Type B pancreatic cell (in vitro differentiated cells): ENCODE data around the gene PPP1R11. TPM values are rescaled to one million over a fixed set of nuclear protein-coding genes. Genes with fewer than 3 reads are reported as not detected.
A peak's percentile ranks its signal among the peaks of the same experiment; 100 is the strongest.
"Not testable (repeated sequence)": the region's sequence is repeated elsewhere in the genome, so short reads cannot be mapped to it uniquely, and the experiment has no call there.

ENCODE experiments used
- DNase-seq: peaks from one replicate; pipeline ENCODE4 v3.0.0; 2021; ENCODE audit warnings: mixed read lengths; ENCODE audit not compliant: unreplicated experiment; ENCODE audit errors: extremely low spot score
- H3K27ac Mint-ChIP-seq: 2 replicates; pipeline ENCODE4 v1.8.0; 2021; ENCODE audit warnings: mild to moderate bottlenecking, mixed read lengths
- H3K27me3 Mint-ChIP-seq: 2 replicates; pipeline ENCODE4 v1.8.0; 2021; ENCODE audit warnings: mixed read lengths
- H3K36me3 Mint-ChIP-seq: 2 replicates; pipeline ENCODE4 v1.8.0; 2021; ENCODE audit warnings: mixed read lengths
- H3K4me1 Mint-ChIP-seq: one replicate; pipeline ENCODE4 v1.8.0; 2021; ENCODE audit warnings: mixed read lengths; ENCODE audit not compliant: unreplicated experiment
- H3K4me3 Mint-ChIP-seq: 2 replicates; pipeline ENCODE4 v1.8.0; 2021; ENCODE audit warnings: mild to moderate bottlenecking, mixed read lengths
- H3K9me3 Mint-ChIP-seq: 2 replicates; pipeline ENCODE4 v1.8.0; 2021; ENCODE audit warnings: mixed read lengths
- total RNA-seq: library from RNA; stranded (reverse); gene quantifications from 2 replicates; pipeline ENCODE4 v1.2.1, GENCODE V29; 2021; ENCODE audit warnings: low replicate concordance
- TF ChIP-seq, protein P1 (sequence below): fragments of 200-600 bp; sonication (generic); conservative IDR thresholded peaks from 2 replicates; pipeline ENCODE4 v1.5.0; 2021; ENCODE audit warnings: antibody characterized with exemption, mild to moderate bottlenecking

Gene PPP1R11
- total RNA-seq, 1 donor from 2014 or later, result 40.0 TPM

DNA sequence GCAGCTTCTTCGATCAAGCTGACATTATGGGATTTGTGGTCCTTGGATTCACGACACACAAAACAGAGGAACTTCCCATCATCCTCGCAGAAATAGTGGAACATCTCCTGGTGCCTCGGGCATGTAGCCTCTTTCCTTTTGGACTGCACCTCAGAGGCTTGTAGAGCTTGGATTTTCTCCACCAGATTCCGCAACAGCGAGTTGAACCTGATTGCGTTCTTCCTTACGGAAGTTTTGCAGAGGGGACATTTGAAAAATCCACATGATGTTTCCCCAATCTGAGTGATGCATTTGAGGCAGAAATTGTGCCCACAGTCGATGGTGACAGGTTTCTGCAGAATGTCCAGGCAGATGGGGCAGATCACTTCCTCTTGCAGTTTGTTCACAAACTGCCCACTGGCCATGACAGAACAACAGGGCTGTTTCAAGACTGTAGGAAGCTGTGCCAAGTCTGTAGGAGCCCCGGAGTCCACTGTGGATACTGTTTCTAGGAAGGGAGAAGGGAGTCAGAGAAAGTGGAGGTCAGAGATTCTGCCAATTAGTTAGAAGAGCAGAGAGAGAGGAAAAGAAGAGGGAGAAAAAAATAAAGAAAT is 45.5 kb downstream of the PPP1R11 start:
- no peaks in the 10 kb centered on the region for H3K36me3 Mint-ChIP-seq
- no peaks in the 10 kb centered on the region for H3K4me1 Mint-ChIP-seq
- H3K9me3 Mint-ChIP-seq, result no peaks in the 10 kb centered on the region
- H3K4me3 Mint-ChIP-seq, result no peak overlapping the region
- DNase-seq, result no peak
- H3K27ac Mint-ChIP-seq, result no peak overlapping the region
- TF ChIP-seq, protein P1, sequence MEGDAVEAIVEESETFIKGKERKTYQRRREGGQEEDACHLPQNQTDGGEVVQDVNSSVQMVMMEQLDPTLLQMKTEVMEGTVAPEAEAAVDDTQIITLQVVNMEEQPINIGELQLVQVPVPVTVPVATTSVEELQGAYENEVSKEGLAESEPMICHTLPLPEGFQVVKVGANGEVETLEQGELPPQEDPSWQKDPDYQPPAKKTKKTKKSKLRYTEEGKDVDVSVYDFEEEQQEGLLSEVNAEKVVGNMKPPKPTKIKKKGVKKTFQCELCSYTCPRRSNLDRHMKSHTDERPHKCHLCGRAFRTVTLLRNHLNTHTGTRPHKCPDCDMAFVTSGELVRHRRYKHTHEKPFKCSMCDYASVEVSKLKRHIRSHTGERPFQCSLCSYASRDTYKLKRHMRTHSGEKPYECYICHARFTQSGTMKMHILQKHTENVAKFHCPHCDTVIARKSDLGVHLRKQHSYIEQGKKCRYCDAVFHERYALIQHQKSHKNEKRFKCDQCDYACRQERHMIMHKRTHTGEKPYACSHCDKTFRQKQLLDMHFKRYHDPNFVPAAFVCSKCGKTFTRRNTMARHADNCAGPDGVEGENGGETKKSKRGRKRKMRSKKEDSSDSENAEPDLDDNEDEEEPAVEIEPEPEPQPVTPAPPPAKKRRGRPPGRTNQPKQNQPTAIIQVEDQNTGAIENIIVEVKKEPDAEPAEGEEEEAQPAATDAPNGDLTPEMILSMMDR, result no peak
- peaks cover 71% of the 10 kb centered on the region for H3K27me3 Mint-ChIP-seq

DNA sequence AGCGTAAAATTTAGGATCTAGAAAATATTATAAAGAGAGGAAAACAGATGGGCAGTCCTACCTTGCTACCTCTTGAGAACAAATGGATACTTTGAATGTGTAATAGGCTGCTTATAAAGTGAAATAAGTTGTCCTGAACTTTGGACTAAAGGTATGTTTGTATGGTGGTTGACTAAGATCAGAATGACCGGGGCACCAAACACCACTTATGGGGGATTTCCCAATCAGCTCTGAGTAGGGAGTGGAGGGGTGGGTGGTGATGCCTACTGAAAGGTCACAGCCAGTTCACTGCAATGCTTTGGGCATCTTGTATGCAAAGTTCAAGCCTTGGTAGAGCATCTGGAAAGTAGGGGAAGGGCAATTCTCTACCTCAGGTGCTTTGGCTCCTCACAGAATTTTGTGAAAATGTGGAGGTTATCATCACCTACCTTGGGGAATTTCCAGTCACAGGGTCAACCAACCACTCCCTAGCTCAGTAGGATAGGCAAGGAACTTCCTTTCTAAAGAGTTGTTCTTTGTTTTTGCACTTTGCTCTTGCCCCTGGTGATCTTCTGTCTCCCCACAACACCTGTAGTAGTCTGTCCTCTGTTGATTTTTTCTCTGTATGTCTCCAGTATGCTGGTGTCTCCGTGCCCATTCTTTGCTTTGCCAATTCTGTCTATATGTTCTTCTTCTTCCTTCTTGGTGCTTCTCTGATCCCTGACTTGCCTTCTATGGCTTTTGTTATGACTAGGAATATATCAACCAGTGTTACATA is 46.2 kb downstream of the PPP1R11 start, which contains the start of gene TRIM31:
Gene TRIM31 (minus strand): TSS at position 88 of the 757 bp plus-strand sequence. CDS start 285 bp downstream, outside the sequence.
- no peaks in the 10 kb centered on the region for H3K4me1 Mint-ChIP-seq
- no peak within 1 kb of the TSS for H3K4me3 Mint-ChIP-seq
- no peaks in the 10 kb centered on the region for H3K9me3 Mint-ChIP-seq
- no peak within 1 kb of the TSS for H3K27ac Mint-ChIP-seq
- H3K36me3 Mint-ChIP-seq, result no peaks in the 10 kb centered on the region
- H3K27me3 Mint-ChIP-seq, result peaks cover 68% of the 10 kb centered on the region
- no peak for DNase-seq
- TF ChIP-seq, protein P1, result no peak

DNA sequence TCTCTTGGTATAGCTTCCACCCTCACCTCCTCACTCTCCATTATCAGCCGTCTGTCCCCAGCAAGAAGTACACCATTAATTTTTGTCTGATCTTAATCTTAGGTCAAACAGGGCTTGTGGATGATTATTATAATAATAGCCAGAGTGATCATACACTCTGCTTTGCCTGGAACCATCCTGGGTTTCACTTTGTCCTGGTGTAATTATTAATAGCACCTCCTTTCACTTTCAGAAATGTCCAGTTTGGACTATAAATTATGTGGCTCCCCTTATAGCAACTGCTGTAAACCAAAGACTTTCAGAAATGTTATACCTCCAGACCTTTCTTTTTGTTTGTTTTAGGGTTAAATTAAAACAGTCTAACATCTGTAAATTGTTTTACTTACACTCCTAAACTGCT is 46.8 kb downstream of the PPP1R11 start:
- Mint-ChIP-seq H3K27ac (no peak overlapping the region), H3K4me1 (no peaks in the 10 kb centered on the region), H3K4me3 (no peak overlapping the region), H3K9me3 (no peaks in the 10 kb centered on the region), H3K27me3 (peaks cover 66% of the 10 kb centered on the region), H3K36me3 (no peaks in the 10 kb centered on the region)
- TF ChIP-seq, protein P1, result no peak
- DNase-seq, result no peak

DNA sequence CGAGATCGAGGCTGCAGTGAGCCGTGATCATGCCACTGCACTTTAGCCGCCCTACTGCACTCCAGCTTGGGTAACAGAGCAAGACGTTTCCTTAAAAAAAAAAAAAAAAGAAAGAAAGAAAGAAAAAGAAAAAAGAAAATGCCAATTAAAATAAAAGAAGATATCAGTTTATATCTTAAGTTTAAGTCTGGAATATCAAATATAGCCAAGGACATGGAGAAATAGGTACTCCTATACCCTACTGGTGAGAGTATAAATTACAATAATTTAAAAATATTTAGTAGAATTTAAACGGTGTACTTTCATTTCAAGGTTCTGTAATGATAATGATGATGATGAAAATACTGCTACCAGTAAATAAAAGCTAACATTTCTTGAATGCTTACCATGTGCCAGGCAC is 49.7 kb downstream of the PPP1R11 start:
- DNase-seq, result no peak
- no peak overlapping the region for H3K4me3 Mint-ChIP-seq
- TF ChIP-seq, protein P1, result peak; percentile 63
- H3K9me3 Mint-ChIP-seq, result no peaks in the 10 kb centered on the region
- H3K27ac Mint-ChIP-seq, result no peak overlapping the region
- no peaks in the 10 kb centered on the region for H3K36me3 Mint-ChIP-seq
- no peaks in the 10 kb centered on the region for H3K4me1 Mint-ChIP-seq
- H3K27me3 Mint-ChIP-seq, result peaks cover 70% of the 10 kb centered on the region

DNA sequence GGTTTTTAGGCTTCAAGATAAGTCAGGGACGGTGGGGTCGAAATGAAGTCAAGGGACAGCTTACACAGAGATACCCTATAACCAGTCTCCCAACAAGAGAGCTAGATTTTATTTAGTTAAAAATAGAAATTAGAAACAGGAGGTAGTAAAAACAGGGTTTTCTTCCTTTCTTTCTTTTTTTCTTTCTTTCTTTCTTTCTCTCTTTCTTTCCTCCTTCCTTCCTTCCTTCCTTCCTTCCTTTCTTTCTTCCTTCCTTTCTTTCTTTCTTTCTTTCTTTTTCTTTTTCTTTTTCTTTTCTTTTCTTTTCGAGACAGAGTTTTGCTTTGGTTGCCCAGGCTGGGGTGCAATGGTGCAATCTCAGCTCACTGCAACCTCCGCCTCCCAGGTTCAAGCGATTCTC is 51.7 kb downstream of the PPP1R11 start:
- H3K27ac Mint-ChIP-seq, H3K36me3 Mint-ChIP-seq, H3K4me3 Mint-ChIP-seq, DNase-seq, H3K9me3 Mint-ChIP-seq, H3K4me1 Mint-ChIP-seq: not testable (repeated sequence)
- peaks cover 66% of the 10 kb centered on the region for H3K27me3 Mint-ChIP-seq

Other genes with a start within 250 kb of the PPP1R11 start
- gene HLA-G, start 239.4 kb upstream of the PPP1R11 start, total RNA-seq, result 4.6 and 8.3 TPM in 2 replicates
- 183 and 209 TPM in 2 replicates for gene HLA-A, start 124.7 kb upstream of the PPP1R11 start, total RNA-seq
- 23.7 and 37.3 TPM in 2 replicates for gene POLR1H, start 5.9 kb upstream of the PPP1R11 start, total RNA-seq
- 1.5 TPM in 2 replicates for gene RNF39, start 8.6 kb downstream of the PPP1R11 start, total RNA-seq
- gene TRIM31, start 45.9 kb downstream of the PPP1R11 start, total RNA-seq, result 1.8 and 3.8 TPM in 2 replicates
- gene TRIM40, start 68.9 kb downstream of the PPP1R11 start, total RNA-seq, result 0.17 TPM in 1 of 2 replicates, not detected in the other
- 0.17 TPM in 1 of 2 replicates, not detected in the other for gene TRIM10, start 94.0 kb downstream of the PPP1R11 start, total RNA-seq
- 0.92 and 1.4 TPM in 2 replicates for gene TRIM15, start 96.3 kb downstream of the PPP1R11 start, total RNA-seq
- gene TRIM26, start 146.2 kb downstream of the PPP1R11 start, total RNA-seq, result 46.3 and 76.5 TPM in 2 replicates